ENCODE measurements around the gene SGSH.
"Not testable (repeated sequence)": the region's sequence is repeated elsewhere in the genome, so short reads cannot be mapped to it uniquely, and the experiment has no call there.

SGSH gene

GRCh38 chr17:80214012-80214877 lies 5.9 kb downstream of the SGSH start:
- no peak for DNase-seq (ENCODE audit: low read depth, low spot score)
- no peak overlapping the region for H3K4me3 ChIP-seq (ENCODE audit: low read length)

GRCh38 chr17:80213643-80213975 lies 6.5 kb downstream of the SGSH start:
- H3K4me3 ChIP-seq (ENCODE audit: low read length) = no peak overlapping the region
- DNase-seq (ENCODE audit: low read depth, low spot score) = no peak

GRCh38 chr17:80212962-80213642 lies 7.0 kb downstream of the SGSH start:
- H3K4me3 ChIP-seq (ENCODE audit: low read length) = no peak overlapping the region
- DNase-seq (ENCODE audit: low read depth, low spot score) = no peak

GRCh38 chr17:80212511-80212910 lies 7.6 kb downstream of the SGSH start:
- no peak for DNase-seq (ENCODE audit: low read depth, low spot score)
- no peak overlapping the region for H3K4me3 ChIP-seq (ENCODE audit: low read length)

GRCh38 chr17:80212109-80212508 lies 8.0 kb downstream of the SGSH start:
- no peak for DNase-seq (ENCODE audit: low read depth, low spot score)

GRCh38 chr17:80210348-80211108 lies 9.6 kb downstream of the SGSH start:
- no peak for DNase-seq (ENCODE audit: low read depth, low spot score)
- H3K4me3 ChIP-seq (ENCODE audit: low read length) = no peak overlapping the region

More at GRCh38 chr17:80212109-80212508, 8.0 kb downstream of the SGSH start:
- H3K4me3 ChIP-seq (ENCODE audit: low read length) = no peak overlapping the region

- H3K4me3 ChIP-seq (ENCODE audit: low read length) = no peak overlapping the region
- DNase-seq (ENCODE audit: low read depth, low spot score) = no peak
Observed at GRCh38 chr17:80209765-80210164, 10.4 kb downstream of the SGSH start.

GRCh38 chr17:80208050-80208449 lies 12.1 kb downstream of the SGSH start:
- DNase-seq (ENCODE audit: low read depth, low spot score) = no peak

GRCh38 chr17:80205811-80206210 lies 14.3 kb downstream of the SGSH start:
- H3K4me3 ChIP-seq (ENCODE audit: low read length) = no peak overlapping the region
- DNase-seq (ENCODE audit: low read depth, low spot score) = no peak

More at GRCh38 chr17:80208050-80208449, 12.1 kb downstream of the SGSH start:
- no peak overlapping the region for H3K4me3 ChIP-seq (ENCODE audit: low read length)

- no peak overlapping the region for H3K4me3 ChIP-seq (ENCODE audit: low read length)
- no peak for DNase-seq (ENCODE audit: low read depth, low spot score)
Observed at GRCh38 chr17:80204626-80205468, 15.3 kb downstream of the SGSH start.

- DNase-seq (ENCODE audit: low read depth, low spot score) = no peak
- H3K4me3 ChIP-seq (ENCODE audit: low read length) = no peak overlapping the region
Observed at GRCh38 chr17:80203471-80203963, 16.6 kb downstream of the SGSH start.

GRCh38 chr17:80202197-80202596 lies 17.9 kb downstream of the SGSH start:
- H3K4me3 ChIP-seq (ENCODE audit: low read length) = no peak overlapping the region
- DNase-seq (ENCODE audit: low read depth, low spot score) = no peak

- no peak for DNase-seq (ENCODE audit: low read depth, low spot score)
- H3K4me3 ChIP-seq (ENCODE audit: low read length) = no peak overlapping the region
Observed at GRCh38 chr17:80201446-80201845, 18.7 kb downstream of the SGSH start.

- H3K4me3 ChIP-seq (ENCODE audit: low read length); DNase-seq (ENCODE audit: low read depth, low spot score): not testable (repeated sequence)
Observed at GRCh38 chr17:80199295-80199694, 20.8 kb downstream of the SGSH start.

- no peak for DNase-seq (ENCODE audit: low read depth, low spot score)
- H3K4me3 ChIP-seq (ENCODE audit: low read length) = no peak overlapping the region
Observed at GRCh38 chr17:80198144-80198661, 21.9 kb downstream of the SGSH start.

- no peak overlapping the region for H3K4me3 ChIP-seq (ENCODE audit: low read length)
- no peak for DNase-seq (ENCODE audit: low read depth, low spot score)
Observed at GRCh38 chr17:80196652-80197051, 23.5 kb downstream of the SGSH start.

GRCh38 chr17:80195671-80196529 lies 24.2 kb downstream of the SGSH start:
- DNase-seq (ENCODE audit: low read depth, low spot score) = no peak
- H3K4me3 ChIP-seq (ENCODE audit: low read length) = no peak overlapping the region

- H3K4me3 ChIP-seq (ENCODE audit: low read length) = no peak overlapping the region
- DNase-seq (ENCODE audit: low read depth, low spot score) = no peak
Observed at GRCh38 chr17:80195141-80195540, 25.0 kb downstream of the SGSH start.
